Heart left ventricle (tissue), 13 donors: Measurements from ENCODE around the gene PANX1.

Source experiments
- CTCF ChIP-seq, 12 donors: fragments of 200-600 bp; sonication (generic) in 4 of 12; IDR thresholded peaks; one replicate each; pipeline versions ENCODE4 v1.5.0 to v1.8.0; 2018 to 2022; ENCODE audit warnings: antibody characterized with exemption in 12 of 12, mild to moderate bottlenecking in 5 of 12
- POLR2A ChIP-seq, 2 donors: fragments of 450-650 bp; IDR thresholded peaks; one replicate each; pipeline ENCODE4 v1.6.1; 2017; ENCODE audit warnings: antibody characterized with exemption in 2 of 2, mild to moderate bottlenecking in 2 of 2, moderate library complexity in 2 of 2
- donor health status: ischemic (EF 13 %, LVEDD 7.1; RV severe dilation, severe dysfunction).
- donor health status: DM: no; HTN: yes; CAD: no.
- donor health status: DM: no; HTN: no; CAD: no.
- donor health status: ischemic (EF 25% LVEDD 6.9; RV normal size, moderate dysfunction).
- donor health status: ischemic (EF 25% LVEDD 5.7; RV mildly dilated, moderate dysfunction).
- donor health status: ischemic (EF 35%, LVEDD 5.7; RV mildly dilated, moderate dysfunction).
- donor health status: nonischemic (EF 11% LVEDD 7.7; RV severe dilation, severe dysfunction).
- donor health status: DM: yes; HTN: yes; CAD: no.
- donor health status: PGD.
- donor health status: ischemic (EF 29% LVEDD 5.4; RV normal size, mild dysfunction).
- donor health status: nonischemic (EF 23%, LVEDD 6.1; RV moderate dilation, normal function).

DNA sequence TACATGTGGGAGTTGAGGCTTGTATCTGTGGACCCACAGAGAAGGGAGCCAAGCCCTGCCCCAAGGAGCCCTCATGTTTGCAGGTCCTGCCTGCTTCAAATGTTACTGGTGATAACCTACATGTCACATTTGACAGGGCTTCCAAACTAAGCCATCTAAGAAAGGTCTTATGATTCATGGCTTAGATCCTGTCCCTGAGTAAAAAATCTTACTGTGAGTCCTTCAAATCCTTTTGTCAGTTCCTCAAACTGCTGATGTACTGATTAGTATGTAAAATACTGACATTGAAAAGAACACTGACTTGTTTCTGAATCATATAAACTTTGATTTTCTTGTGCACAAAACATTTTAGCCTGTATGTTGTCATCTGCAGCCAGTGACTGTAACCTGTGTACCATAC, 1.0 kb upstream of the PANX1 start:
- TF ChIP-seq CTCF (IDR thresholded peaks at IDR 0.05): no peak
- no peak for TF ChIP-seq POLR2A (IDR thresholded peaks at IDR 0.05)
